ENCODE data around the gene IGSF22. TPM values are rescaled to one million over a fixed set of nuclear protein-coding genes. Genes with fewer than 3 reads are reported as not detected.
A peak's percentile ranks its signal among the peaks of the same experiment; 100 is the strongest.

Gene IGSF22
- total RNA-seq, 1 experiment from 2014 or later, result 0.52 TPM

DNA sequence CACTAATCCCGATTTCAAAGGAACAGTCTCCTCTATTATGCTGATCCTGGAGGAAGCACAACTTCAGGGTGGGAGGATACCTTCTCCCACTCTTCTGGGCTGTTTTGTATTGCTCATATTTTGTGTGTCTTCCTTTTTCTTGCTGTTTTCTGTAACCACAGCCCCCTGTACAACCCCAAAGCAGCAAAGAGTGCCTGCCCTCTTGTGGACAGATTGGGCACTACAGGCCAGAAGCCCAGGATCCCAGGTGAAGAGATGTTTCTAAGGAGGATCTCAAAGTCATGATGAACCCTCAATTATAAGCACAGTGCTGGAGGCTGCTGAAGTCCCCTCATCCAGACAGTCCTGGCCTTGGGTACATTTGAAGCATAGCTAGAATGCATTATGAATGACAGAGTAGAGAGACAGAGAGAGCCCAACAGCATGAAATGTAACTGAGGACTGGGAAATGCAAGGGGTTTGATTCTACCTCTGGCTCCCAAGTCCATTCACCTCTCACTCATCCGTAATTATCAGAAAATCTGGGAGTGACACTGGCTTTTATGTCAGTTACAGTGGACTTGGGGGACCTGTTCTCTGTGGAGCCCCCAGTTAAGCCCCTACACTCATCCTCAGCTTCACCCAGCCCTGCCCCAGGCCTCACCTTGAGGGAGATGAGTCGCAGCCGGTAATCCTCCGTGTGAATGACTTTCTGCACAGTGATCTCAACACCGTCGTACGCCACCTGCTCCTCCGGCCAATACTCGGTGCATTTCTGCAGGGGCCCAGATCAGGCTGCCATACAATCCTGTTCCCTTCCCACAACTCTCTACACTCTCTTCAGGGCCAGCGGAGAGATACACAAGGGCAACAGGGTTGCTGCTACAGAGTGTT is 6.2 kb upstream of the IGSF22 start:
- ATAC-seq (peak; percentile 46), DNase-seq (ENCODE audit: low spot score) (peak; percentile 77)
- Mint-ChIP-seq H3K27ac (no peak overlapping the region), H3K4me1 (peaks cover 11% of the 10 kb centered on the region), H3K27me3 (ENCODE audit: low read depth) (no peaks in the 10 kb centered on the region), H3K4me3 (no peak overlapping the region), H3K9me3 (no peaks in the 10 kb centered on the region), H3K36me3 (no peaks in the 10 kb centered on the region)
- TF ChIP-seq HMGA2 (CRISPR knock-in tag; IDR thresholded peaks at IDR 0.05), result no peak
- TF ChIP-seq ZNF671 (CRISPR knock-in tag; IDR thresholded peaks at IDR 0.05), result no peak
- TF ChIP-seq CTCF (IDR thresholded peaks at IDR 0.05), result peak; percentile 98
- no peak for TF ChIP-seq NR3C1 (CRISPR knock-in tag; conservative IDR thresholded peaks at IDR 0.05; ENCODE audit: low read depth)
- ChIA-PET CTCF (interaction anchor here (0.8 to 3.3 kb wide), 11 partner anchors 10 to 81 kb away, joined by 3 to 28 read pairs (median 5); no protein-coding TSS in a partner anchor), POLR2A (no interaction called here)

GRCh38 chr11:18731441-18731840 is 5.5 kb upstream of the IGSF22 start:
- no peaks in the 10 kb centered on the region for H3K36me3 Mint-ChIP-seq
- ATAC-seq, result no peak
- peaks cover 11% of the 10 kb centered on the region for H3K4me1 Mint-ChIP-seq
- H3K27me3 Mint-ChIP-seq (ENCODE audit: low read depth), result no peaks in the 10 kb centered on the region
- no peak overlapping the region for H3K4me3 Mint-ChIP-seq
- no peak overlapping the region for H3K27ac Mint-ChIP-seq
- no peaks in the 10 kb centered on the region for H3K9me3 Mint-ChIP-seq
- no peak for DNase-seq (ENCODE audit: low spot score)
- ChIA-PET CTCF (interaction anchor here (0.8 to 3.3 kb wide), 12 partner anchors 10 to 205 kb away, joined by 3 to 28 read pairs (median 5); partner anchors contain the start of gene TSG101), POLR2A (no interaction called here)
- TF ChIP-seq, protein P1, sequence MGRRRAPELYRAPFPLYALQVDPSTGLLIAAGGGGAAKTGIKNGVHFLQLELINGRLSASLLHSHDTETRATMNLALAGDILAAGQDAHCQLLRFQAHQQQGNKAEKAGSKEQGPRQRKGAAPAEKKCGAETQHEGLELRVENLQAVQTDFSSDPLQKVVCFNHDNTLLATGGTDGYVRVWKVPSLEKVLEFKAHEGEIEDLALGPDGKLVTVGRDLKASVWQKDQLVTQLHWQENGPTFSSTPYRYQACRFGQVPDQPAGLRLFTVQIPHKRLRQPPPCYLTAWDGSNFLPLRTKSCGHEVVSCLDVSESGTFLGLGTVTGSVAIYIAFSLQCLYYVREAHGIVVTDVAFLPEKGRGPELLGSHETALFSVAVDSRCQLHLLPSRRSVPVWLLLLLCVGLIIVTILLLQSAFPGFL (CRISPR knock-in tag; IDR thresholded peaks at IDR 0.05; ENCODE audit: borderline replicate concordance), result no peak
- TF ChIP-seq TCF7 (CRISPR knock-in tag; IDR thresholded peaks at IDR 0.05; ENCODE audit: low read depth), result no peak
- TF ChIP-seq, protein P2, sequence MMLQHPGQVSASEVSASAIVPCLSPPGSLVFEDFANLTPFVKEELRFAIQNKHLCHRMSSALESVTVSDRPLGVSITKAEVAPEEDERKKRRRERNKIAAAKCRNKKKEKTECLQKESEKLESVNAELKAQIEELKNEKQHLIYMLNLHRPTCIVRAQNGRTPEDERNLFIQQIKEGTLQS (CRISPR knock-in tag; conservative IDR thresholded peaks at IDR 0.05), result no peak
- TF ChIP-seq ZNF512 (CRISPR knock-in tag; IDR thresholded peaks at IDR 0.05; ENCODE audit: borderline replicate concordance), result no peak
- TF ChIP-seq NFE2L1 (CRISPR knock-in tag; IDR thresholded peaks at IDR 0.05), result no peak
- no peak for TF ChIP-seq ZNF396 (CRISPR knock-in tag; IDR thresholded peaks at IDR 0.05; ENCODE audit: borderline replicate concordance)
- TF ChIP-seq ZMAT4 (CRISPR knock-in tag; IDR thresholded peaks at IDR 0.05), result no peak
- TF ChIP-seq PRRX2 (CRISPR knock-in tag; IDR thresholded peaks at IDR 0.05), result no peak
- no peak for TF ChIP-seq TP53 (CRISPR knock-in tag; IDR thresholded peaks at IDR 0.05)
- TF ChIP-seq IRF1 (CRISPR knock-in tag; IDR thresholded peaks at IDR 0.05), result no peak
- TF ChIP-seq, protein P3, sequence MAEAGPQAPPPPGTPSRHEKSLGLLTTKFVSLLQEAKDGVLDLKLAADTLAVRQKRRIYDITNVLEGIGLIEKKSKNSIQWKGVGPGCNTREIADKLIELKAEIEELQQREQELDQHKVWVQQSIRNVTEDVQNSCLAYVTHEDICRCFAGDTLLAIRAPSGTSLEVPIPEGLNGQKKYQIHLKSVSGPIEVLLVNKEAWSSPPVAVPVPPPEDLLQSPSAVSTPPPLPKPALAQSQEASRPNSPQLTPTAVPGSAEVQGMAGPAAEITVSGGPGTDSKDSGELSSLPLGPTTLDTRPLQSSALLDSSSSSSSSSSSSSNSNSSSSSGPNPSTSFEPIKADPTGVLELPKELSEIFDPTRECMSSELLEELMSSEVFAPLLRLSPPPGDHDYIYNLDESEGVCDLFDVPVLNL (CRISPR knock-in tag; IDR thresholded peaks at IDR 0.05; ENCODE audit: borderline replicate concordance, low read depth), result no peak
- TF ChIP-seq GRHL2 (CRISPR knock-in tag; IDR thresholded peaks at IDR 0.05; ENCODE audit: insufficient replicate concordance, severe bottlenecking), result no peak
- no peak for TF ChIP-seq TEAD4 (CRISPR knock-in tag; IDR thresholded peaks at IDR 0.05)
- TF ChIP-seq, protein P4, sequence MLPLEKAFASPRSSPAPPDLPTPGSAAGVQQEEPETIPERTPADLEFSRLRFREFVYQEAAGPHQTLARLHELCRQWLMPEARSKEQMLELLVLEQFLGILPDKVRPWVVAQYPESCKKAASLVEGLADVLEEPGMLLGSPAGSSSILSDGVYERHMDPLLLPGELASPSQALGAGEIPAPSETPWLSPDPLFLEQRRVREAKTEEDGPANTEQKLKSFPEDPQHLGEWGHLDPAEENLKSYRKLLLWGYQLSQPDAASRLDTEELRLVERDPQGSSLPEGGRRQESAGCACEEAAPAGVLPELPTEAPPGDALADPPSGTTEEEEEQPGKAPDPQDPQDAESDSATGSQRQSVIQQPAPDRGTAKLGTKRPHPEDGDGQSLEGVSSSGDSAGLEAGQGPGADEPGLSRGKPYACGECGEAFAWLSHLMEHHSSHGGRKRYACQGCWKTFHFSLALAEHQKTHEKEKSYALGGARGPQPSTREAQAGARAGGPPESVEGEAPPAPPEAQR (CRISPR knock-in tag; IDR thresholded peaks at IDR 0.05), result no peak
- TF ChIP-seq USF2 (CRISPR knock-in tag; IDR thresholded peaks at IDR 0.05), result no peak
- TF ChIP-seq ELF4 (CRISPR knock-in tag; IDR thresholded peaks at IDR 0.05; ENCODE audit: low read depth), result no peak
